DMS153 (cell line): ENCODE results near the gene ATP8A1.
"Not testable (repeated sequence)": the region's sequence is repeated elsewhere in the genome, so short reads cannot be mapped to it uniquely, and the experiment has no call there.

ENCODE experiments used
- DNase-seq: peaks from one replicate; lab custom pipeline; 2025; lab: John Stamatoyannopoulos, UW

Gene ATP8A1

DNA sequence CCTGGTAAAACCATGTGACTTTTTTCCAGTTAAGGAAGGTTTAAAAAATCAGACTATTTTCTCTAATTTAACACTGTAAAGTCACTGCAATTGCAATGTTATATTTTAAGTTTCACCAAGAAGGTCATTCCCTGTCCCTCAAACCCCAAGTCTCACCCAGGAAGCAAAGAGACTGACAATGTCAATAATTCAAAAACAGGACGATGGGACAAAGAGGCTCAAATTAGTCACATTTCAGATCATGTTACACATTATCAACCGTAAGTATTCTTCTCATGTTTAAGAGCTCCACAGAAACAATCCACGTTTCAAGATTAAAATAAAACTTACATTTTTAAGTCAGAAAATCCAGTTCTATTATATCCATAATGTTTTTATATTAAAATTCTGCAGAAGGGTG, 246.5 kb downstream of the ATP8A1 start:
- DNase-seq = no peak

DNA sequence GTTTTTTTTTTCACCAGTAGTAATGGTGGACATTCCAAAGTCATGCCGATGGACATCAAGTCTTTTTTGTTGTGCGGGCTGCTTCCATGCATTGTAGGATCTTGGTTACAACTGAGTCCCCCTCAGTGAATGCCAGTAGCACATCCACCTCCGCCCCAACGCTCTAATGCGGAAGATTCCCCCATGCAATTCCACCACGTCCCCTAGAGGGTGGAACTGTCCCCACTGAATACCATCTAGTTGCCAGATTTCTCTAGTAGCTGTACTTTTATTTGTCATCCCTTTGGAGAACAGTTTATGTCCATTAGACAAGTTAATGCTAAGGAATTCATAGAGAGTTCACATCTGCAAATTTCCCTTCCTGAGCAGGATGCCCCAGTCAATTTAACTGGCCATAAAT, 252.9 kb downstream of the ATP8A1 start:
- no peak for DNase-seq

GRCh38 chr4:42401171-42401570, 255.7 kb downstream of the ATP8A1 start:
- DNase-seq = no peak

- DNase-seq = no peak
Observed at GRCh38 chr4:42399393-42399792, 257.5 kb downstream of the ATP8A1 start.

DNA sequence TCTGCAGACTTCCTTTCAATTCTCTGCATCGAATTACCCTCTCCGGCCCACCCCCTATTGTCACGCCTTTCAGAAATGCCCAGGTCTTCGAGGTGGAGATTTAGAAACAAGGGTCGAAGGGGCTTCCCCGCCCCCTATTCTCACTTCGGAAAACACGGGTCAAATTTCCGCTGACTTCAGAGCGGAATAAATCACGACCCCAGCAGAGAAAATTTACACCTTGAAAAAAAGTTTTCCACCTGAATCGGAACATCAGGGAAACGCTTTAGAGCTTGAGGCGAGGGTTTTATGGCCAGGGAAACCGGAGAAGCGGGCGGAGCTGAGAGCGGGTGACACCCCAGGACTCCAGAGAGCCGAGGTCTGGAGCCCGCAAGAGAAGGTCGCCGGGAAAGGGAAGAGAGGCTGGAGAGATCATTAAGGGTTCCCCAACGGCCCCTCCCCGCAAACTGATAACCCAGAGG, 258.0 kb downstream of the ATP8A1 start:
- no peak for DNase-seq

DNA sequence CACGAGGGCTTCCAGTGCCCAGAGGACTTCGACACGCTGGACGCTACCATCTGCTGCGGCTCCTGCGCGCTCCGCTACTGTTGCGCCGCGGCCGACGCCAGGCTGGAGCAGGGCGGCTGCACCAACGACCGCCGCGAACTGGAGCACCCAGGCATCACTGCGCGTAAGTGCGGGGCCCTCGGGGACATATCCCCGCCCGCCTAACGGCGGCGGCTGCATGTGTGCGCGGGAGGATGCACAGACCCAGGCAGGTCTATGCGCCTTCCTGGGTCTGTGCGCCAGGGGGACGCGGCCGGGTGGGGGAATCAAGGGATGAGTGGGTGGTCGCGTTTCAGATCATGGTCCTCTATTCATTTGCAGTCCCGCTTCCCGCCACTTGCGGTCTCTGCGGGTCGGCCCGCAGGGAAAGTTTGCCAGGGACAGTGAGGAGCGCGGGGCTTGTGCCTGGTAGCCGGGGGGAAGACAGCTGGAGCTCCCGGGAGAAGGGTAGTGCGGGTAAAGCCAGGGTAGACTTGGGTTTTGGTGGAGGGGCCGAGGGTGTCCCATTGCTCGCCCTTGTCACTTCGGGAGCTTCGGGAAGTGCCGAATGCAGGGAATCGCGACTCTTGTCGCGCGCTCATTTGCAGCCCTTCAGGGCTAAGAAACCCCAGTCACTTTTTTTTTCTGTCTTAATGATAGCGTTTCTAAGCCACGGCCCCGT, 258.6 kb downstream of the ATP8A1 start:
- DNase-seq = no peak

DNA sequence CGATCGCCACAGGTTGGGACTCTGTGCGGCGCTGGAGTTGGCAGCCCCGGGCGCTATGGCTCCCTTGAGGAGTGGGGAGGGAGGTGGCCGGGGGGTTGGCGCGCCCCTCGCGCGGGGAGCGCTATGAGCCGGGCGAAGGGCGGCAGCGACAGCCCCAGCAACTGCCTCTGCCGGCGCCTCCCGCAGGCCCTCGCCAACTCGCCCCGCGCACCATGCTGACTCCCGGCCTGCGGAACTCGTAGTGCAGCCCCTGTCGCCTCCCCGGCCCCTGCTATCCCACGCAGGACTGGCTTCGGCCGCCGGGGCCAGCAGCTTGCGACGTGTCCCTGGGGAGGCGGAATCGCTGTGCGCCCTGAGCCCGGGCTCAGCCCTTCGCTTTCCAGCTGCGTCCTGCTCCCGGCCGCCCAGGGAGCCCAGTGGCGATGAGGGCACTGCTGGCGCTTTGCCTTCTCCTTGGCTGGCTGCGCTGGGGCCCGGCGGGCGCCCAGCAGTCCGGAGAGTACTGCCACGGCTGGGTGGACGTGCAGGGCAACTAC, 259.2 kb downstream of the ATP8A1 start:
- no peak for DNase-seq

DNA sequence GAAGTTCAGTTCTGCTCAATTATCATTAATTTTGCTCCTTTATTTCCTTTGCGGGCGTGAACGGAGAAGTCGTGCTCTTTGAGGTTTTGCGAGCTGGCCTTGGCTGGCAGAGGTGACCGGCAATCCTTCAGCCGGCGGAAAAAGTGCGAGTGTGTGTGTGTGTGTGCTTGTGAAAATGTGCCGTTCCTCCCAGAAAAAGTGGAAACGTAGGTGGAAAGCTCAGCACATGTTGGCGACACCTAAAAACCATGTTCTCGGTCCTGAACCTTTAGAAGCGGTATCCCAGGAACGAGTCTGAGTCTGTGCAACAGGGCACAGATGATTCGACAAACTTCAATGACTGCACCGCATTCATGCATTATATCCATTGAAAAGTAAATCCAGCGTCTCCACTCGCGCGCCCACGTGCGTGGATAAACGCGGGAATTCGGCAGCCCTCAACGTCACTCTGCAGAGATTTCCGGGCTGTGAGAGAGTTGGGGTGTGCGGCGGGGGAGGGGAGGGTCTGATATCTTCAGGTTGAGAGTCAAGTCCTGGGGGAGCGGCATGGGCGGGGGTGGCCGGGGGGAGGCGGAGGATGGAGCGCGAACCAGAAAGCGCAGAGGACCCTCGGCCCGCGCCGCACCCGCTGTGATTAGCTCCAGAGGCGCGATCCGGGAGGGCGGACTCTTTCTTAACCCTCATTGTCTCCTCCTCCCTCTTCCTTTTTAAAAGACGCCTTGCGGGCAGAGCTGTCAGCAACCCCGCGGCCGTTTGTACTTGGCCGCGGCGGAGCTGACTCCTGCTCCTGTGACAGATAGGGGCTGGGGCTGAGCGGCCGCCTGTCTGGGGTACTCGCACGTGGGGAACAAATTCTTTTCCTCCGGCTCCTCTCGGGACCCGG, 259.9 kb downstream of the ATP8A1 start, which contains the start of gene SHISA3:
SHISA3 (plus strand) TSS at position 737 of the 883 bp plus-strand sequence. CDS start 569 bp downstream, outside the sequence.
- DNase-seq = no peak

GRCh38 chr4:42396361-42396751, 260.5 kb downstream of the ATP8A1 start:
- DNase-seq = no peak

DNA sequence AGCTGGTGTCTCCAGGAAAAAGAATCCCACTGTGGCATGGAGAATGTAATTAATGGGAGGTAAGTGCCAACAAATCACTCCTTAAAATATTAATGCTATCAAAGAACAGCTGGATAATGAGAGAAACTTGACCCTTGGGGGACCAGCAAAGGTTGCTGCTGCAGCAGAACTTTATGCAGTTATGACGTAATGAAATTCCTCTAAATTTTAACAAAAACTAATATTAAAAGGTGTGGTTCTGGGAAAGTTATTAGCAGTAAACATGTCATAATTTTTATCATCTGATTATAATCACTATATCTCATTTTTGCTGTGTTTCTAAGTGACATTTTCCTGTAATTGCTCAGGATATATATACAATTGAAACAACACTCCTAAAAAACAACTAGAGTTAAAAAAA, 261.3 kb downstream of the ATP8A1 start:
- DNase-seq = no peak

DNA sequence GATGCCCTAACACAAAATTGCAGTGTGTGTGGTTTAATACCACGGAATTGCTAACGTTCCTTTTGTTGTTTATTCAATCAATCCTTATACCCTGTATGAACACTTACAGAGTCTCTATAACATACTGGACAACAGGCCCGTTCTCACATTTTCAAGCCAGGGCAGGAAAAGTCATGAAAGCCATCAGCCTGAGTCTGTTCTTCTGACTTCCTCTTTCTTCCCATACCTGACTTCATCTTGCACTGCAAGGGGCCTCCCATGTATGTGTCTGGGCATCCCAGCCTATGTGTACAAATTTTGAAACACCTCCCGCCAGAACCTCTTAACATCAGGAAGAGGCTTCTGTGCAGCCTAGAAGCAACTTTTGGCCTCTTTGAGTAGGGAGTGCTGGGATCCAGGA, 264.5 kb downstream of the ATP8A1 start:
- no peak for DNase-seq

DNA sequence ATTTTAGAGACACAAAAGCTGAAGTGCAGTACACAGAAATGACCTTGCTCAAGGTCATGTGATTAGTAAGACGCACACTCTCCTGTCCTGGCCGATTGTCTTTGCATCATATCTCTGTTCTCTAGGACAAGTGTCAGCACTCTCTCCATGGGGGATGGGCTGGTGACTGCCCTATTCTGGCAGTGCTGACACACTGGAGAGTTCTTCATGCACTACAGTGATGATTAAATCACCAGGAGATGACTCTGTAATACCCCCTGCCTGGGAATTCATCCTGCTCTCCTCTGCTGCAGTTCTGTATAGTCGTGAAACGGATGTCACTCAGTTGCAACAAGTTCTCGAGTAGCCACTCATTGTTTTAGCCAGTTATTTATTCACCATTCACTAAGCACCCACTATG, 264.9 kb downstream of the ATP8A1 start:
- DNase-seq = no peak

DNA sequence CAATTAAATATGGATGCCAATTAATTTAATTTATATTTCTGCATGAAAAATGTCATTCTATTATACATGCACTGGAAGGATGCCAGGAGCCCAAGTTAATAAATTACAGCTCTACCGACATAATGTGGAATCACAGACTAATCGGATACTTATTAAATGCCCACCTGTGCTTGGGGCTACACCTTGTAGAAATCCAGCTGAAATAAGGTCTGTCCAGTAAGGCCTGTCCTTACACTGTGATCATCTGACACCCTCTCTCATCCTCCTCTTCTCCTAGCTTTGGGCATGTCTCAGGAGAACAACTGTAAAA, 265.6 kb downstream of the ATP8A1 start:
- DNase-seq = no peak

- no peak for DNase-seq
Observed at GRCh38 chr4:42390622-42391354, 266.1 kb downstream of the ATP8A1 start.

DNA sequence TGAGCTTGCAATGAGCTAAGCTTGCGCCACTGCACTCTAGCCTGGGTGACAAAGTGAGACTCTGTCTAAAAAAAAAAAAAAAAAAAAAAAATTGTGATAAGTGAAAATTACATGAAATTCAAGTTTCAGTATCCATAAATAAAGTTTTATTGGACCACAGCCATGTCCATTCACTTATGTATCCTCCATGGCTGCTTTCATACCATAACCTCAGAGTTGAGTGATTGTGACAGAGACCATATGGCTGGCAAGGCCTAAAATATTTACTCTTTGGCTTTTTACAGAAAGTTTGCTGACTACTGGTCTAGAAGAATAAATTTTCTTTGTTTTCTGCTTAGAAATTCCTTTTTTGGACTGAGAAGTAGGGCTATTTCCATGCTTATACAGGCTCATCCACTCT, 271.4 kb downstream of the ATP8A1 start:
- no peak for DNase-seq

DNA sequence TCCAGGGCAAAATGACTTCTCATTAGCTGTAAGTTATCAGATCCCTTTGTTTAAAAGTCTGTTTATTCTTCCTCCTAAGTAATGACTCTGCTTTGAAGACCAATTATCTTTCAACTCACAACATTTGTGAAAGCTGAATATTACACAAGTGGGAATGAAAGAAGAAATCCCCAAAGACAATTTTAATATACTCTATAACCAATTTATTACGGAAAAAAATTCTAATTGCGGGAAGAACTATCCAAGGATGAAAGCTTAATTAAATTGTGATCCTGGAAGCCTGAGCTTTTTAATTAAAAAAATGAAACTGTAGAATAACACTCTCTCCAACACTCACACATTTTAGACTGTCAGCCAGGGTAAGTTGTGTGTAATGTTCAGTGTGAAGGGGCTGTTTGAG, 275.2 kb downstream of the ATP8A1 start:
- DNase-seq = no peak

DNA sequence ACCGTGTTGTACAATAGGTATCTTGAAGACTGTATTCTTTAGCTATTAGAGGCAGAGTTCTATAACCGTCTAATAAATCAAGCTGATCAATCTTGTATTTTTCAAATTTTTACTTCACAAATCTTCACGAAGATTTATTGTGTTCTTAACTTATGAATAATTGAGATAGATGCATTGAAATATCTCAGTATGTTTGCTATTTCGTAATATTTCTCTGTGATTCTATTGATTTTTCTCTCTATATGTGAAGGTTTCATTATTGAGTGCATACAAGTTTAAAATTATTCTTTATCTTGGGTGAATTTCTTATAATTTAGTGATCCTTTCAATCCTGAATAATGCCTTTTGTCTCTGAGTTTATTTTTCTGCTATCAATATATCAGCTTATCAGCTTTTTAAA, 279.4 kb downstream of the ATP8A1 start:
- no peak for DNase-seq

GRCh38 chr4:42372303-42372702, 284.6 kb downstream of the ATP8A1 start:
- not testable (repeated sequence) for DNase-seq

- DNase-seq = no peak
Observed at GRCh38 chr4:42371305-42372252, 285.3 kb downstream of the ATP8A1 start.

DNA sequence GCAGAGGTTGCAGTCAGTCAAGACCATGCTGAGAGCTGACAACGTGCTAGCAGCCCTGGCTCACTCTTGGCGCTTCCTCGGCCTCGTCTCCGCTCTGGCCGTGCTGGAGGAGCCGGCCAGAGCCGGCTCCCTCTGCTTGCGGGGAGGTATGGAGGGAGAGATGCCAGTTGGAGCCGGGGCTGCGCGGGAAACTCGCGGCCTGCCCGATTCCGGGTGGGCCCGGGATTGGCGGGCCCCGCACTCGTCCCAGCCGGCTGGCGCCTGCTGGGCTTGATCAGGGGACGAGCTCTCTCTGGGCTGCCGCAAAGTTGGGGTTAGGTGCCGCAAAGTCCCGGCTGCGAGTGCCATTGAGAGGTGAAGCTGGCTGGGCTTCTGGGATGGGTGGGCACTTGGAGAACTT, 287.4 kb downstream of the ATP8A1 start:
- no peak for DNase-seq

DNA sequence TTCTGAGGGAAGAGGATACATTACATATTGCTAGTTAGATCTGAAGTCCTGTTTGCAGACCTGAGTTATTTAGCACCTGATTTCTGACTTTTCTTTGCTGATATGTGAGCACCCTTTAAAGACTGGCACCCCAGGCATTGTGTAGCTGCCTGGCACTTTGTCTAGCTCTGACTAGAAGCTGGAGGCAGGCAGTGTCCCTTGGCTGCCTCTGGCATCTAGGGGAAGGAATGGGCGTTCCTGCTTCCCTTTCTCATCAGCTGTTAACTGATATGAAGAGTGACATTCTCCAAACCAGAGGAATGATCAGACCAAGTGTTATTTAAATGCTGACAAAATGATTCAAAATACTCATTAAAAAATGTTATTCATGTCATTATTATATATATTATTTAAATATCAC, 289.9 kb downstream of the ATP8A1 start:
- DNase-seq = no peak
